ENCODE data around the gene ATF7.

Gene ATF7

DNA sequence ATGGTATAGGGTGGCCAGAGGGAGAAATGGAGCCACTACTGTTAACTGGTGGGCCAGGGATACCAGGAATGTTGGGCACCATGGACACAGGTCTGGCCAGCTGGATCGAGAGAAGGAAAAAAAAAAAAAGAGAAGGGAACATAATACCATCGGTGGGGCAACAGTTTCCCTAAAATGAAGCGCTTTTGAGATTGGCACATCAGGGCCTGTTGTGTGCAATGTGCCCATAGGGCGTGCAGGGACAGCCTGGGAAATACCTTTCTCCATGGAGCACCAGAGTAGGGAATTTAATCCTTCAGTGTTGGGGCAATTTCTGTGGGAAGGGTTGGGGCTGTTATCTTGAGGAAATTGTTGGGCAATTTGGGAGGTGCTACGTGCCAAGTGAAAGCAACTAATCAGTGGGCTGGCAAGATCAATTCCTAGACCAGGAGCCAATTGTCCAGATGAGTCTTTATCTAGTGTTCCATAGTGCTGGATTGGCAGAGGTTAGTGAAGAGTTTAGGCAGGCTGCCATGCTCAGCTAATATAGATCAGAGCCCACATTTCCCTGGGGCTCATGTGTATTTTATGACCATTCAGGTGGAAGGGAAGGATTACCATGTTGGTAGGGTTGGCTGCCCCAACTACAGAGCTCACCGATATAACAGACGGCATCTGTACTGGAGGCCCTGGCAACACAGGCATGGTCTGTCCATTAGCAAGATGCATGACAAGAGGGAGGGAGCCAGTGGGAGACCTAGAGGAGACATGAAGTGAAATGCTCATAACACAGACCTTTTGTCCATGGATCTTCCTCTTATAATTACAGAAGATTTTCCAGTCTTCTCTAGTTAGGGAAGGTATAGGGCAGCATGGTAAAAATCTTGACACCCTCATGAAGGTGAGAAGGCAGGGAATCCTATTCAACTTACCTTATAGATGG lies 93.4 kb downstream of the ATF7 start:
- in situ Hi-C loops (cut with MboI; ENCODE audit: low sequenced_read_pairs), result no loop called here

GRCh38 chr12:53532021-53532420 lies 94.2 kb downstream of the ATF7 start:
- in situ Hi-C loops (cut with MboI; ENCODE audit: low sequenced_read_pairs), result no loop called here

DNA sequence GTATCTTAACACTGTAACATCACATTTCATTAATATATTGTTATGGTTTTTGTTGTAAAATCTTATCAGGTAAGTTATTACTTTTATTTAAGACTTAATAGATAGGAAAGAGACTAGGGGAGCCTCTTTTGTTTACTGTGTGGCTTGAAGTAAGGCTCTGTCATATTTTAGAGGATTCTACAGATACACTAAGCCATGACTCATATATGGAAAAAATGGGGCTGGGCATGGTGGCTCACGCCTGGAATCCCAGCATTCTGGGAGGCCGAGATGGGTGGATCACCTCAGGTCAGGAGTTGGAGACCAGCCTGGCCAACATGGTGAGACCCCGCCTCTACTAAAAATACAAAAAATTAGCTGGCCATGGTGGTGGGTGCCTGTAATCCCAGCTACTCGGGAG lies 95.3 kb downstream of the ATF7 start:
- in situ Hi-C loops (cut with MboI; ENCODE audit: low sequenced_read_pairs), result no loop called here

DNA sequence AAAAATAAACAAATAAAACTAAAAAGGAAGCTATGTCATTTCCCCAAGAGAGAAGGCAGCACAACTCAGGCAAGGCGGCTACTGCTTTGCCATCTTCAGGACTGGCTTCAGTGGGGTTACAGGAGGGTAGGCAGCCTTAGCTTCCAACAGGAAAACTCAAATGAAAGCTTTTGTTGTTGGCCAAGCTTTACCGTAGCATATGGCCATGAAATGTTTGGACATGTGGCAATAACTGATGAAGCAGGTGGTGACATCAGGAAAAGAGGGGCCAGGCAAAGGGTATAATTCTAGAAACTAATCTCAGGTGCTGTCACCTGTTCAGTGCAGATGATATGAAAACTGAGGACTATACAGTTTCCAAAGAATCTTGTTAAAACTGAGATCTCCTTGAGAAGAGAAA lies 96.1 kb downstream of the ATF7 start:
- in situ Hi-C loops (cut with MboI; ENCODE audit: low sequenced_read_pairs), result no loop called here

GRCh38 chr12:53524476-53524875 lies 101.7 kb downstream of the ATF7 start:
- in situ Hi-C loops (cut with MboI; ENCODE audit: low sequenced_read_pairs), result no loop called here

GRCh38 chr12:53523131-53523530 lies 103.1 kb downstream of the ATF7 start:
- in situ Hi-C loops (cut with MboI; ENCODE audit: low sequenced_read_pairs), result no loop called here

- in situ Hi-C loops (cut with MboI; ENCODE audit: low sequenced_read_pairs), result no loop called here
Observed at GRCh38 chr12:53518381-53518780, 107.8 kb downstream of the ATF7 start.

DNA sequence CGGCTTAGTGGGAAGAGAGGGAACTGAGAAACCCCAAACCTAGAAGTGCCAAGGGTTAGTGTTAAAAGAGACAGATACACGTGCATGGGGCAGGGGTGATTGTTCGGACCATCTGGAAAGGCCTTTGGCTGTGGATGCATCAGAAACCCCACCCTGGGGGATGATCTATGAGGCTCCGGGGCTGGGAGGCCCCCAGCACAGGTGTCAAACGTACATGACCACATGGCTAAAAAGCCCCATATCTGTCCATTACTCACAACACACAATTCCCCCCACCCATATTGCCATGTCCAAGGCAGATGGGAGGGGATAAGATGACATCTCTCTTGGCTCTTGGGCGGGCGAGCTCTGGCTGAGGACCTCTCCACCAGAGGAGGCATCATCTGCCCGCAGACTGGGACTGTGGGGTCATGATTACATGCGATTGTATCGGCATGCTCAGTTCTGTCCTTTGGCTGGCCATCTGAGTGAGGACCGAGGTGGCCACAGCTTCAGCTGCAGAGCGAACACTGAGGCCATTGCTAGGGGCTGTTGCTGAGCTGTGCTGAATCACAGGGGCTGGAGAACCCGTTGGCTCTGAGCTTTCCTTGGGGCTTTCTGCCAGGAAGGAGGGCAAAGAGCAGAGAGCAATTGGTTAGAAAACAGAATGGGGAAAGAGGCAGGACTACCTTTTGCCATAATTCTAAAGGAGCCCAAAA lies 109.3 kb downstream of the ATF7 start:
- in situ Hi-C loops (cut with MboI; ENCODE audit: low sequenced_read_pairs), result no loop called here

DNA sequence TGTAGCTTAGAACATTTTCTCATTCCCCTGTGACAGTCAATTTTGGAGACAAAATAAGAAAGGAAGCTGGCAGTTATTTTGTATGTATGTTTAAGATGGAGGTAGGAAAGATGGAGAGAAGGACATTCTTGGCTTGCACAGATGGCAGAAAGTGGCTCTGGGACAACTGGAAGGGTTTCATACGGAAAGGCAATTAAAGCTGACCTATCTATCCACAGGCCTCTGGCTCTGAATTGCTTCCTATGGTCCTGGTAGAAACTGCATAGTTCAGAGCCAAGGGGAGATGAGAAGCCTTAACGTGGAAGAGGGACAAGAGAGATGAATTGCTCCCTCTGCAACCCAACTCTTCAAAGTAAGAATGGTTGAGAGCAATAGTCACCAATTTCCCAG lies 110.9 kb downstream of the ATF7 start:
- in situ Hi-C loops (cut with MboI; ENCODE audit: low sequenced_read_pairs), result no loop called here

DNA sequence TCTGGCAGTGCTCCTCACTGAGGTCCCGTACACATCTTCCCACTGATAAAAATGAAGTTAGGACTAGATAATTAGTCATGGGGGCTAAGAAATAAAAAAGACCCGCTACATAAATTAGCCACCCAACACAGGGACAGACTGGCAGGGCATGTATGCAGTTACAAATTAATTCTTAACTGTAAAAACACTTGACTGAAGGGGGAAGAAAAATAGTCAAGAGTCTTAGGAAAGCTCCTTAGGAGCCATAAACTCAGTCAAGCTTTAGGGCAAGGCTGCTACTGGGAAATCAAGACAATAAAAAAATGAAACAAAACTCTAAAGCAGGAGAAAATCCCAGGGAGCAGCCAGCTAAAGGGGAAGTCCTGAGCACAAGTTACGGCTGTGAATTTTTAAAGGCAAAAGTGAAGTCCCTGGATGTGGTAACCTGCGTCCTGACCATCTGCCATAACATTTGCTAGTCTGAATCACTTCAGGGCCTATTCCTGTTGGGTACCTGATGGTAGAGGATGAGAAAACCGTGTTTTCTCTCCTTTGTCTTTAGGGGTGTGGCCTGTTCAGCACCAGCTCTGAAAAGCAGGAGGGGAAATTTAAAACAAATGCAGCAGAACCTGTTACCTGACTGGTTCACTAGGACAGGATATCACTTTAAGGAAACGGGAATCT lies 111.4 kb downstream of the ATF7 start:
- in situ Hi-C loops (cut with MboI; ENCODE audit: low sequenced_read_pairs), result no loop called here

DNA sequence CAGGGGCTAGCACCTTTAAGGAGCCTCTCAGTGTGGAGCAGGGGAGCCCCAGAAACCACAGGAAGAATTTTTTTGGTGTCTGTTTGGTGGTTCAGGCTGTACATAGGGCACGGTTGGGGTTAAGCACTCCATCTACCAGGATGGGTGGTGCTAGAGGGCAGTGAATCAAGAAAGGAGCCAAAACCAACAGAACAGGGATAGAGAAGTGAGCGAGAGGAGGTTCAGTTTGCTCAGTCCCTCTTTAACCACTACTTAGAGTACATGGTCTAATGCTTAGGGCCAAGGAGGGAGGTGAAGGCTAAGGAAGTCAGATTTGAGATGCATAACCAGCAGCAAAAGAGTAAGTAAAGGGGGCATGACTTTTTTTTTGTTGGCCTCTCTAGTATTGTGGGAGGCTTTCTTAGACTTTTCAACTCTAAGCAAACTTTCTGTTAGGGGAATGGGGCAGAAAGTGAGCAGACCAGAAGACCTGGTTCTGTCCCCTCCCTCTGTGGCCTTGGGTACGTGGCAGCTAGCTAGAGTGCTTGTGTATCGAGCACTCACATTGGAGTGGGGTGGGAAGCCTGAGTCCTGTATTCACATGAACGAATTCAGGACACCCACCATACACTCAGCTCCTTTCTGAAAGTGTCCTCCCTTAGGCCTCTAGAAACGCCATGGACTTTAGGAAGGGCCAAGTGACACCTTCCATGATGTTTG lies 112.3 kb downstream of the ATF7 start:
- in situ Hi-C loops (cut with MboI; ENCODE audit: low sequenced_read_pairs), result no loop called here

DNA sequence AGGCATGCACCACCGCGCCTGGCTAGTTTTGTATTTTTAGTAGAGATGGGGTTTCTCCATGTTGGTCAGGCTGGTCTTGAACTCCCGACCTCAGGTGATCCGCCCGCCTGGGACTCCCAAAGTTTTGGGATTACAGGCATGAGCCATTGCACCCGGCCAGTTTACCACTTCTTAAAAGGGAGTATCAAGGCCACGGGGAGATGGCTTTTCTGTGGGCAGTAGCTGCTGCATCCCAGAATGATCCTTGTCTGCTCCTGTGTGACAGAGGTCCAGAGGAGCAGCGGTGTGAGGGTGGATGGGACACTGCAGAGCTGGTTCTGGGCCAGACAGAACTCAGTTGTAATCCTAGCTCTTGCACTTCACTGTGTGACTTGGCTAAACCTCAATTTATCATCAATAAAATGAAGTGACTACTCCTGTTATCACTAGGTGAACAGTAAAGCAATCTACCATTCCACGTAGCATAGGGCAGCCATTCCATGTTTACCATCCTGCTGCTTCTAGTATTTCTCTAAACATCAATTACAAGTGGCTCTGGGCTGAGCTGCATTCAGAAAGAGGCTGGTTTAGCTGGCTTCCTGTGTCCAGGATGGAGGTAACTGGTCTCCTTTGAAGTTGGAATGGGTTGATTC lies 115.9 kb downstream of the ATF7 start:
- in situ Hi-C loops (cut with MboI; ENCODE audit: low sequenced_read_pairs), result no loop called here

- in situ Hi-C loops (cut with MboI; ENCODE audit: low sequenced_read_pairs), result no loop called here
Observed at GRCh38 chr12:53508534-53509170, 117.5 kb downstream of the ATF7 start.

DNA sequence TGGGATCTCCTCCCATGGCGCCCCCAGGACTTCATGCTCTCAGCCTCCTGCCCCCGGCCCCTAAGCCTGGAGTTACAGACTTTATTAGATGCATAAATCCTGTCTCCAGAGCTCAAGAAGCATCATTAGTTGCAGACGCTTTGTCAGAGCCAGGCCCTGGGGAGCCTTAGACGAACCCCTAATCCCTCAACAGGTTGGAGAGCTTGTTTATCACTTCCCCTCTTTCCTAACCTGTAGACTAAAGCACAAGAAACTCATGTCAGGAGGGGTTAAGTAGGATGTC lies 118.6 kb downstream of the ATF7 start:
- in situ Hi-C loops (cut with MboI; ENCODE audit: low sequenced_read_pairs), result no loop called here

GRCh38 chr12:53506881-53507602 lies 119.1 kb downstream of the ATF7 start, which contains the start of gene NPFF:
TSS of gene NPFF (minus strand) at chr12:53507484. CDS start at chr12:53507474, 10 bp downstream.
- in situ Hi-C loops (cut with MboI; ENCODE audit: low sequenced_read_pairs), result no loop called here

DNA sequence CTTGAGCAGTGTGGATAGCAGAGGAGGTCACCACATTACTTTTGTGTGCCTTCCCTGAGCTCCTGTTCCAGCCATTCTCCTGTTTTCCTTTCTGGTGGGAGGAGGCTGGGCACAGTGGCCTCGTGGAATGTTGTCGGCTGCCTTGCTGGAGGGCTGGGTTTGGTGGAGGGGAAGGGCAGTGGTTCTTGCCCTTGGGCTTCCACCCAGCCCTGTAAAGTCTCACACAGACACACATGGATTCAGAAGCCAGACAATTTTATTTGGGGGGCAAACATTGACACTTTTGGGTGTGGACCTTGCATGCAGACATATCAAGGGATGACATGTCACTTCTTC lies 119.8 kb downstream of the ATF7 start:
- in situ Hi-C loops (cut with MboI; ENCODE audit: low sequenced_read_pairs), result no loop called here

DNA sequence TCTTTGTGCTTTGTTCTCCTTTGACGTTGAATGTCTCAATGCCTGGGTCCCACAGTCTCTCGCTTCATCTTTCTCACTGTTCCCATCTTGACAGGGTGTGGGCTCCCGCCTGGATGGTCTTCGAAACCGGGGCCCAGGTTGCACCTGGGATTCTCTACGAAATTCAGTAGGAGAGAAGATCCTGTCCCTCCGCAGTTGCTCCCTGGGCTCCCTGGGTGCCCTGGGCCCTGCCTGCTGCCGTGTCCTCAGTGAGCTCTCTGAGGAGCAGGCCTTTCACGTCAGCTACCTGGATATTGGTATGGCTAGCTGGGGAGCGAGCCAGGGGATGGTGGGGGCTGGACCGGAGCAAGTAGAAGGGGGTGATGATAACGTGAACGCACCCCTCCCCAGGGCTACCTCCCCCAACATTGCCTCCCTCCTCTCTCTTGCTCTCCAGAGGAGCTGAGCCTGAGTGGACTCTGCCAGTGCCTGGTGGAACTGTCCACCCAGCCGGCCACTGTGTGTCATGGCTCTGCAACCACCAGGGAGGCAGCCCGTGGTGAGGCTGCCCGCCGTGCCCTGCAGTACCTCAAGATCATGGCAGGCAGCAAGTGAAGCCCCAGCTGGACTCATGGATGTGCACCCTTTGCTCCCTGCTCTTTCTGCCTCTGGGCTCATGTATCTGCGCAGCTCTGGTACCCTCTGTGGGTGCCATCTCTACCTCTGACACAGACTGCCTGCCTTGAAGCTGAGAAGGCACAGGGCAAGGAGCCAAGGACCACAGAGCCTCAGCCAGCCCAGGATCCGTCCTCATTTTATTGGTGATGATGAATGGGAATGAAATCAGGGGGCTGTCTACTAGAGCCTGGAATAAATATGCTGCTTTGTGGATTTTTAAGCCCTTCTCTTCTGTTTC lies 120.4 kb downstream of the ATF7 start:
- in situ Hi-C loops (cut with MboI; ENCODE audit: low sequenced_read_pairs), result no loop called here

- in situ Hi-C loops (cut with MboI; ENCODE audit: low sequenced_read_pairs), result no loop called here
Observed at GRCh38 chr12:53505086-53505485, 121.1 kb downstream of the ATF7 start.

All from HL-60/S4 treated with phorbol 12-myristate 13-acetate at 8.2 ng/mL for 4 days and 3 days (cell line).